HCT116 (cell line): ENCODE data around the gene OR2AJ1.

Experiments
- EZH2 ChIP-seq: fragments of 200-600 bp; sonication (generic); IDR thresholded peaks from 2 replicates; pipeline ENCODE4 v1.6.1; 2017; ENCODE audit warnings: antibody characterized with exemption, mixed run types
- POLR2A ChIP-seq: IDR thresholded peaks from 2 replicates; pipeline ENCODE4 v1.7.0; 2011; ENCODE audit warnings: borderline replicate concordance; ENCODE audit not compliant: insufficient read depth, insufficient read length; ENCODE audit errors: extremely low read depth
- RAD21 ChIP-seq: IDR thresholded peaks from 2 replicates; pipeline ENCODE4 v1.6.1; 2012; ENCODE audit warnings: low read depth, mild to moderate bottlenecking
- SP1 ChIP-seq: IDR thresholded peaks from 2 replicates; pipeline ENCODE4 v1.6.1; 2012; ENCODE audit warnings: low read depth
- SRF ChIP-seq: IDR thresholded peaks from 2 replicates; pipeline ENCODE4 v1.6.1; 2012; ENCODE audit warnings: low read depth
- ZBTB33 ChIP-seq: IDR thresholded peaks from 2 replicates; pipeline ENCODE4 v1.6.1; 2011; ENCODE audit warnings: mild to moderate bottlenecking, low read length, moderate library complexity; ENCODE audit not compliant: insufficient replicate concordance; ENCODE audit errors: extremely low read depth

- TF ChIP-seq SP1 = no peak
- TF ChIP-seq EZH2 = no peak
- no peak for TF ChIP-seq SRF
- TF ChIP-seq ZBTB33 = no peak
- no peak for TF ChIP-seq POLR2A
- no peak for TF ChIP-seq RAD21
Measured at GRCh38 chr1:247948558-247948957, 23.9 kb downstream of the OR2AJ1 start, which contains the start of gene OR2L8.
